Thyroid gland (tissue), 4 donors: ENCODE results near the gene ODAD4.

Experiments used
- POLR2A ChIP-seq, 2 donors: fragments of 450-650 bp; IDR thresholded peaks; one replicate each; pipeline ENCODE4 v1.6.1; 2017; ENCODE audit warnings: antibody characterized with exemption in 2 of 2, mild to moderate bottlenecking in 2 of 2, moderate library complexity in 1 of 2
- TF ChIP-seq, protein P1 (sequence below), 6 experiments: fragments of 200-600 bp in 3 of 6; fragments of 450-650 bp in 3 of 6; sonication (generic) in 3 of 6; IDR thresholded peaks; one replicate each; pipeline ENCODE4 v1.5.1; 2016 to 2019; ENCODE audit warnings: antibody characterized with exemption in 6 of 6, mild to moderate bottlenecking in 2 of 6, inconsistent platforms in 1 of 6, moderate library complexity in 1 of 6

DNA sequence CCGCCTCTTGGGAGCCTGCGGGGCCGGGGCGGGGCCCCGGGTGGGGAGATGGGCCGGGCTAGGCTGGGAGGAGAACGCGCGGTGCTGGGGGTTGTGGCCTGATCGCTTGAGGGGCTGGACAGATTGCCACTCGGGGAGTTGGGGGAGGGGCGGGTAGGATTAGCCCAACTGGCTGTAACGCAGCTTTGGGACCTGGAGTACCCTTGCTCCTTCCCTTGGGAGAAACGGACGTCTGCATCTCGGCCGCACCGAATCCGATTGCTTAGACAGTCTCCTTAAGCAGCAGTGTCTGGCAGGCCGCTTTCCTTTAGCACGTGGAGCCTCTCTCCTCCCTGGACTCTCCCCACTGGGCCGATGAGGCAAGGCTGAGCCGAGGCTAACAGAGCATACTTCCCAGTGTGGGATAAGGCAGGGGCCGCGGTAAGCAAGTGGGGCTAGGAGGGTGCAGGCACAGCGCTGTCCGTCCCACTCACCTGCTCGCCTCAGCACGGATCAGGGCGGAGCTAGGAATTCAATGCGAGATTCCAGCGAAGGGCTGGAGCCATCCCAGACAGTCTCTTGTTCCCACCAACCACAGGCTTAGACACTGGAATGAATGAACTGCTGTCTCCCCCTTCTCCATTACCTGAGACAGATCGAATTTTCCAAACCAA lies 11.1 kb upstream of the ODAD4 start:
- TF ChIP-seq, protein P1, sequence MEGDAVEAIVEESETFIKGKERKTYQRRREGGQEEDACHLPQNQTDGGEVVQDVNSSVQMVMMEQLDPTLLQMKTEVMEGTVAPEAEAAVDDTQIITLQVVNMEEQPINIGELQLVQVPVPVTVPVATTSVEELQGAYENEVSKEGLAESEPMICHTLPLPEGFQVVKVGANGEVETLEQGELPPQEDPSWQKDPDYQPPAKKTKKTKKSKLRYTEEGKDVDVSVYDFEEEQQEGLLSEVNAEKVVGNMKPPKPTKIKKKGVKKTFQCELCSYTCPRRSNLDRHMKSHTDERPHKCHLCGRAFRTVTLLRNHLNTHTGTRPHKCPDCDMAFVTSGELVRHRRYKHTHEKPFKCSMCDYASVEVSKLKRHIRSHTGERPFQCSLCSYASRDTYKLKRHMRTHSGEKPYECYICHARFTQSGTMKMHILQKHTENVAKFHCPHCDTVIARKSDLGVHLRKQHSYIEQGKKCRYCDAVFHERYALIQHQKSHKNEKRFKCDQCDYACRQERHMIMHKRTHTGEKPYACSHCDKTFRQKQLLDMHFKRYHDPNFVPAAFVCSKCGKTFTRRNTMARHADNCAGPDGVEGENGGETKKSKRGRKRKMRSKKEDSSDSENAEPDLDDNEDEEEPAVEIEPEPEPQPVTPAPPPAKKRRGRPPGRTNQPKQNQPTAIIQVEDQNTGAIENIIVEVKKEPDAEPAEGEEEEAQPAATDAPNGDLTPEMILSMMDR (IDR thresholded peaks at IDR 0.05): no peak
- TF ChIP-seq POLR2A (IDR thresholded peaks at IDR 0.05): no peak
